K562 (cell line): Measurements from ENCODE around the gene KLHDC7B. TPM values are rescaled to one million over a fixed set of nuclear protein-coding genes. Genes with fewer than 3 reads are reported as not detected.
A peak's percentile ranks its signal among the peaks of the same experiment; 100 is the strongest.

ENCODE experiments used
- ATAC-seq: fragments of 200-7000 bp; cut with Tn5 transposase; 3 replicates; pipeline ENCODE4 v1.9.1; 2020; ENCODE audit warnings: moderate library complexity
- BruUV-seq: library from RNA; stranded (reverse); fragments of 400-500 nt; replicated peaks from 2 replicates; lab custom pipeline; 2021; lab: Mats Ljungman, UMichigan
- CTCF ChIA-PET: fragments of 300-600 bp; formaldehyde crosslinking; extraction: SDS; loops from one replicate; lab custom pipeline; 2021; ENCODE audit warnings: low intra/inter-chr PET ratio; lab: Yijun Ruan, JAX
- POLR2A ChIA-PET: fragments of 300-600, 350-650 bp; sonication (Branson Sonifier 250); formaldehyde crosslinking; extraction: SDS; loops from one replicate; lab custom pipeline; 2021; ENCODE audit warnings: antibody characterized with exemption, inconsistent platforms; lab: Yijun Ruan, JAX
- DNase-seq, 4 experiments: peaks; one replicate each; pipeline versions ENCODE4 v3.0.0 to v3.0.0-alpha.2; 2011 to 2018; ENCODE audit warnings: low spot score in 3 of 4, mixed read lengths in 3 of 4; ENCODE audit errors: extremely low read depth in 1 of 4
- FAIRE-seq: peaks from 2 replicates; lab custom pipeline; 2011; peaks lifted over from hg19 to GRCh38; lab: Jason Lieb, UNC
- H2AFZ ChIP-seq: 2 replicates; pipeline ENCODE4 v1.6.0; 2011; ENCODE audit warnings: low read depth, low read length, control low read depth, inconsistent platforms
- H3K27ac ChIP-seq: fragments of 200-600 bp; 3 replicates; pipeline ENCODE4 v1.8.0; 2011; ENCODE audit warnings: low read depth, mild to moderate bottlenecking, control low read depth, inconsistent platforms, low read length, moderate library complexity, mixed read lengths; ENCODE audit errors: extremely low read depth
- H3K27me3 ChIP-seq, 2 experiments: fragments of 300-600 bp in 1 of 2; 2 replicates in 1 of 2; 3 replicates in 1 of 2; pipeline versions ENCODE4 v1.6.0 to v1.8.0; 2011; ENCODE audit warnings: inconsistent platforms in 2 of 2, low read length in 2 of 2, mild to moderate bottlenecking in 1 of 2, mixed read lengths in 1 of 2, moderate library complexity in 1 of 2; ENCODE audit not compliant: control insufficient read depth in 2 of 2, insufficient read depth in 2 of 2
- H3K36me3 ChIP-seq: fragments of 300-600 bp; 3 replicates; pipeline ENCODE4 v1.8.0; 2011; ENCODE audit warnings: mild to moderate bottlenecking, low read length, inconsistent platforms; ENCODE audit not compliant: control insufficient read depth, insufficient read depth
- H3K4me1 ChIP-seq, 2 experiments: fragments of 200-600 bp in 1 of 2; replicated peaks in 1 of 2; 2 replicates in 1 of 2; 3 replicates in 1 of 2; pipeline versions ENCODE4 v1.5.1 to v1.8.0; 2011; ENCODE audit warnings: inconsistent platforms in 2 of 2, low read length in 2 of 2, mild to moderate bottlenecking in 1 of 2, mixed read lengths in 1 of 2, moderate library complexity in 1 of 2; ENCODE audit not compliant: control insufficient read depth in 2 of 2, insufficient read depth in 2 of 2
- H3K4me2 ChIP-seq: 2 replicates; pipeline ENCODE4 v1.6.1; 2011; ENCODE audit warnings: low read length, control low read depth, inconsistent platforms, mixed read lengths; ENCODE audit not compliant: insufficient read depth
- H3K4me3 ChIP-seq: fragments of 200-600 bp; sonication (generic), shearing (Covaris generic); 2 replicates; pipeline ENCODE4 v1.5.1; 2016; ENCODE audit warnings: control low read depth, inconsistent platforms
- H3K79me2 ChIP-seq: fragments of 200-600 bp; 3 replicates; pipeline ENCODE4 v1.8.0; 2011; ENCODE audit warnings: low read length, inconsistent platforms; ENCODE audit not compliant: control insufficient read depth, insufficient read depth
- H3K9ac ChIP-seq, 2 experiments: 2 replicates each; pipeline versions ENCODE4 v1.6.0 to v1.6.1; 2011; ENCODE audit warnings: low read depth in 2 of 2, low read length in 2 of 2, control low read depth in 1 of 2, inconsistent platforms in 1 of 2, mild to moderate bottlenecking in 1 of 2, mixed read lengths in 1 of 2; ENCODE audit not compliant: insufficient read depth in 1 of 2
- H3K9me1 ChIP-seq: one replicate; pipeline ENCODE4 v1.6.0; 2011; ENCODE audit warnings: inconsistent platforms, mild to moderate bottlenecking, low read length, moderate library complexity; ENCODE audit not compliant: control insufficient read depth, insufficient read depth
- H3K9me3 ChIP-seq: replicated peaks from 2 replicates; pipeline ENCODE4 v1.5.1; 2011; ENCODE audit warnings: low read depth, low read length, inconsistent platforms; ENCODE audit not compliant: control insufficient read depth, insufficient read depth
- H4K20me1 ChIP-seq: replicated peaks from 2 replicates; pipeline ENCODE4 v1.6.1; 2011; ENCODE audit warnings: low read length, inconsistent platforms, mixed read lengths; ENCODE audit not compliant: control insufficient read depth, insufficient read depth
- E2F6 ChIP-seq, 2 experiments: IDR thresholded peaks; 2 replicates each; pipeline ENCODE4 v1.6.1; 2011; ENCODE audit warnings: borderline replicate concordance in 1 of 2, control low read depth in 1 of 2, low read depth in 1 of 2, low read length in 1 of 2, mild to moderate bottlenecking in 1 of 2, mixed read lengths in 1 of 2, moderate library complexity in 1 of 2; ENCODE audit not compliant: insufficient read depth in 1 of 2, insufficient read length in 1 of 2, poor library complexity in 1 of 2, severe bottlenecking in 1 of 2; ENCODE audit errors: extremely low read depth in 1 of 2
- RAD21 ChIP-seq, 2 experiments: fragments of 250-450 bp in 1 of 2; fragments of 450-650 bp in 1 of 2; sonication (Bioruptor Pico) in 1 of 2; formaldehyde crosslinking in 1 of 2; IDR thresholded peaks in 1 of 2; conservative IDR thresholded peaks in 1 of 2; 2 replicates each; pipeline versions ENCODE4 v1.4.0 to v1.8.0; 2020 to 2022; ENCODE audit warnings: mild to moderate bottlenecking in 2 of 2, moderate library complexity in 1 of 2
- VEZF1 ChIP-seq: fragments of 200-800 bp; sonication (Bioruptor generic); IDR thresholded peaks from 2 replicates; pipeline ENCODE4 v1.6.1; 2017; ENCODE audit warnings: missing genetic modification characterization, missing compliant biosample characterization
- ZBTB7A ChIP-seq: IDR thresholded peaks from 2 replicates; pipeline ENCODE4 v1.6.1; 2011; ENCODE audit warnings: low read depth, mild to moderate bottlenecking, low read length, moderate library complexity, borderline replicate concordance; ENCODE audit not compliant: control insufficient read depth
- WGBS: fragments of 100-300 bp; shearing (Covaris generic); methylation state at CpG from one replicate; pipeline ENCODE4 v1.1.6; 2016; ENCODE audit warnings: low coverage, mixed read lengths; ENCODE audit not compliant: insufficient coverage; ENCODE audit errors: missing lambda C conversion rate; 5-methylcytosine and 5-hydroxymethylcytosine counted together
- in situ Hi-C: fragments of 300-500 bp; cut with MboI; formaldehyde crosslinking; loops from 4 replicates; pipeline ENCODE4 v1.15.0; 2018; ENCODE audit warnings: inconsistent platforms, mixed read lengths
- intact Hi-C: fragments of 100-400 bp; cut with micrococcal nuclease; formaldehyde crosslinking; loops from 2 replicates; pipeline ENCODE4 v1.14.2; 2022
- polyA plus RNA-seq, 8 experiments: library from polyadenylated mRNA; depleted of rRNA in 4 of 8; stranded (reverse) in 5 of 8; unstranded in 3 of 8; fragments of >200 nt; fragmentation: Nextera tagmentation in 2 of 8; fragmentation: Illumina TruSeq in 1 of 8; extraction: Ambion mirVana in 2 of 8; extraction: Trizol in 1 of 8; gene quantifications; 2 replicates each; pipeline versions ENCODE4 v1.2.1 to v1.2.3, GENCODE V29; 2011 to 2014; ENCODE audit warnings: inconsistent platforms in 1 of 8, missing spikeins in 1 of 8
- total RNA-seq, 7 experiments: library from RNA; depleted of rRNA in 6 of 7; stranded (reverse); fragments of >200 nt in 6 of 7; fragmentation: Illumina TruSeq in 2 of 7; extraction: Trizol in 2 of 7; gene quantifications; 2 replicates each; pipeline versions ENCODE4 v1.2.1 to v1.2.3, GENCODE V29; 2011 to 2021; ENCODE audit warnings: low replicate concordance in 1 of 7

KLHDC7B gene
- total and polyA plus RNA-seq, 9 of the 15 experiments (the other 6 are each of a cell fraction or from before 2014, with no cell fraction given): 0.04 to 0.22 (median 0.05) TPM; not detected in 4

GRCh38 chr22:50600538-50600937 lies 54.8 kb downstream of the KLHDC7B start, which contains the start of gene MAPK8IP2:
Gene MAPK8IP2, plus strand, starts transcription at chr22:50600793. Its CDS starts 26 bp downstream, at chr22:50600819.
- TF ChIP-seq VEZF1 (CRISPR knock-in tag) (peak; percentile 66), RAD21 (CRISPR knock-in tag; conservative IDR thresholded peaks at IDR 0.05 in 1 of 2, IDR thresholded peaks at IDR 0.05 in 1 of 2) (no peak), E2F6 (IDR thresholded peaks at IDR 0.05; ENCODE audit: borderline replicate concordance in 1 of 2, extremely low read depth in 1 of 2, insufficient read depth in 1 of 2, insufficient read length in 1 of 2, low read depth in 1 of 2, low read length in 1 of 2, poor library complexity in 1 of 2, severe bottlenecking in 1 of 2) (peak in 1 of 2 experiments; percentile 41), ZBTB7A (peak; percentile 11; the same call in 1 of the 2 replicates)
- TF ChIP-seq, all 486 proteins: peak for 3
- CTCF ChIA-PET: no interaction called here
- peak; percentile 25 to 77 (median 64) for DNase-seq
- in situ Hi-C loops (no loop called here), intact Hi-C loops (no loop called here)
- ATAC-seq: peak; percentile 82
- no CpG with 5 or more reads among the region's 61 CpGs for WGBS
- Histone ChIP-seq H3K36me3 (no peaks in the 10 kb centered on the region), H2AFZ (no peak within 1 kb of the TSS), H3K27me3 (peaks cover 8 to 49% of the 10 kb centered on the region in 2 experiments; a peak in 4 of 5 replicates), H3K79me2 (no peaks in the 10 kb centered on the region), H3K4me1 (peaks cover 0 to 13% of the 10 kb centered on the region in 2 experiments; a peak in 2 of 5 replicates), H3K4me2 (no peak within 1 kb of the TSS), H3K9me1 (no peaks in the 10 kb centered on the region), H3K27ac (no peak within 1 kb of the TSS), H3K4me3 (no peak within 1 kb of the TSS), H3K9me3 (no peaks in the 10 kb centered on the region), H4K20me1 (peaks cover 3% of the 10 kb centered on the region; the same call in 1 of the 2 replicates), H3K9ac (no peak within 1 kb of the TSS; a peak in 1 of 4 replicates)
- POLR2A ChIA-PET: no interaction called here
- no TSS peak for BruUV-seq
- FAIRE-seq: no peak

Other genes with a start within 250 kb of the KLHDC7B start
Only the 7 nearest of the 18 such genes appear.
- 18.1 and 26.0 TPM in 2 replicates for gene LMF2, start 38.2 kb upstream of the KLHDC7B start, total RNA-seq (2014; rRNA removed)
- 0.67 and 1.2 TPM in 2 replicates for gene LMF2, start 38.2 kb upstream of the KLHDC7B start, total RNA-seq (2014; rRNA removed; fragmentation: Illumina TruSeq; extraction: Trizol)
- gene LMF2, start 38.2 kb upstream of the KLHDC7B start, total RNA-seq (2015; rRNA removed; fragmentation: Illumina TruSeq; extraction: Trizol): 7.5 and 7.6 TPM in 2 replicates
- gene LMF2, start 38.2 kb upstream of the KLHDC7B start, total RNA-seq (2021): 35.8 and 37.1 TPM in 2 replicates
- 8.8 and 19.2 TPM in 2 replicates for gene LMF2, start 38.2 kb upstream of the KLHDC7B start, polyA plus RNA-seq (2011; rRNA removed)
- 3.2 and 13.6 TPM in 2 replicates for gene LMF2, start 38.2 kb upstream of the KLHDC7B start, polyA plus RNA-seq (2014; fragmentation: Illumina TruSeq; extraction: Trizol)
- gene LMF2, start 38.2 kb upstream of the KLHDC7B start, polyA plus RNA-seq (2014; fragmentation: Nextera tagmentation; extraction: Ambion mirVana): under 1 TPM; 0.08 to 0.39 TPM
- gene LMF2, start 38.2 kb upstream of the KLHDC7B start, polyA plus RNA-seq (2014; rRNA removed): 31.7 and 32.7 TPM in 2 replicates
- gene NCAPH2, start 37.7 kb upstream of the KLHDC7B start, total RNA-seq (2014; rRNA removed): 72.3 and 79.2 TPM in 2 replicates
- 20.2 and 24.3 TPM in 2 replicates for gene NCAPH2, start 37.7 kb upstream of the KLHDC7B start, total RNA-seq (2014; rRNA removed; fragmentation: Illumina TruSeq; extraction: Trizol)
- 40.5 and 42.9 TPM in 2 replicates for gene NCAPH2, start 37.7 kb upstream of the KLHDC7B start, total RNA-seq (2015; rRNA removed; fragmentation: Illumina TruSeq; extraction: Trizol)
- 83.2 and 88.6 TPM in 2 replicates for gene NCAPH2, start 37.7 kb upstream of the KLHDC7B start, total RNA-seq (2021)
- 31.2 and 43.9 TPM in 2 replicates for gene NCAPH2, start 37.7 kb upstream of the KLHDC7B start, polyA plus RNA-seq (2011; rRNA removed)
- gene NCAPH2, start 37.7 kb upstream of the KLHDC7B start, polyA plus RNA-seq (2014; fragmentation: Illumina TruSeq; extraction: Trizol): 32.4 and 44.0 TPM in 2 replicates
- gene NCAPH2, start 37.7 kb upstream of the KLHDC7B start, polyA plus RNA-seq (2014; fragmentation: Nextera tagmentation; extraction: Ambion mirVana): 10 to 100 TPM in 1 of 2 experiments, 1 to 10 TPM in 1; 3.6 to 10.0 TPM
- gene NCAPH2, start 37.7 kb upstream of the KLHDC7B start, polyA plus RNA-seq (2014; rRNA removed): 63.3 and 67.1 TPM in 2 replicates
- 2.2 and 2.6 TPM in 2 replicates for gene SCO2, start 20.3 kb upstream of the KLHDC7B start, total RNA-seq (2014; rRNA removed)
- not detected in 2 replicates for gene SCO2, start 20.3 kb upstream of the KLHDC7B start, total RNA-seq (2014; rRNA removed; fragmentation: Illumina TruSeq; extraction: Trizol)
- 0.26 and 0.69 TPM in 2 replicates for gene SCO2, start 20.3 kb upstream of the KLHDC7B start, total RNA-seq (2015; rRNA removed; fragmentation: Illumina TruSeq; extraction: Trizol)
- 4.0 and 8.9 TPM in 2 replicates for gene SCO2, start 20.3 kb upstream of the KLHDC7B start, total RNA-seq (2021)
- 1.1 and 2.2 TPM in 2 replicates for gene SCO2, start 20.3 kb upstream of the KLHDC7B start, polyA plus RNA-seq (2011; rRNA removed)
- 0.34 TPM in 1 of 2 replicates, not detected in the other for gene SCO2, start 20.3 kb upstream of the KLHDC7B start, polyA plus RNA-seq (2014; fragmentation: Illumina TruSeq; extraction: Trizol)
- gene SCO2, start 20.3 kb upstream of the KLHDC7B start, polyA plus RNA-seq (2014; fragmentation: Nextera tagmentation; extraction: Ambion mirVana): not detected
- 1.0 and 2.2 TPM in 2 replicates for gene SCO2, start 20.3 kb upstream of the KLHDC7B start, polyA plus RNA-seq (2014; rRNA removed)
- 2.4 and 3.7 TPM in 2 replicates for gene TYMP, start 15.9 kb upstream of the KLHDC7B start, total RNA-seq (2014; rRNA removed)
- gene TYMP, start 15.9 kb upstream of the KLHDC7B start, total RNA-seq (2014; rRNA removed; fragmentation: Illumina TruSeq; extraction: Trizol): not detected in 2 replicates
- not detected in 2 replicates for gene TYMP, start 15.9 kb upstream of the KLHDC7B start, total RNA-seq (2015; rRNA removed; fragmentation: Illumina TruSeq; extraction: Trizol)
- gene TYMP, start 15.9 kb upstream of the KLHDC7B start, total RNA-seq (2021): 2.6 and 4.0 TPM in 2 replicates
- gene TYMP, start 15.9 kb upstream of the KLHDC7B start, polyA plus RNA-seq (2011; rRNA removed): 0.17 and 0.27 TPM in 2 replicates
- gene TYMP, start 15.9 kb upstream of the KLHDC7B start, polyA plus RNA-seq (2014; fragmentation: Illumina TruSeq; extraction: Trizol): not detected in 2 replicates
- gene TYMP, start 15.9 kb upstream of the KLHDC7B start, polyA plus RNA-seq (2014; fragmentation: Nextera tagmentation; extraction: Ambion mirVana): under 1 TPM in 1 of 2 experiments, not detected in 1; 0.03 TPM
- 2.7 and 2.8 TPM in 2 replicates for gene TYMP, start 15.9 kb upstream of the KLHDC7B start, polyA plus RNA-seq (2014; rRNA removed)
- not detected in 2 replicates for gene SYCE3, start 17.0 kb downstream of the KLHDC7B start, total RNA-seq (2014; rRNA removed)
- not detected in 2 replicates for gene SYCE3, start 17.0 kb downstream of the KLHDC7B start, total RNA-seq (2014; rRNA removed; fragmentation: Illumina TruSeq; extraction: Trizol)
- gene SYCE3, start 17.0 kb downstream of the KLHDC7B start, total RNA-seq (2015; rRNA removed; fragmentation: Illumina TruSeq; extraction: Trizol): not detected in 2 replicates
- not detected in 2 replicates for gene SYCE3, start 17.0 kb downstream of the KLHDC7B start, total RNA-seq (2021)
- not detected in 2 replicates for gene SYCE3, start 17.0 kb downstream of the KLHDC7B start, polyA plus RNA-seq (2011; rRNA removed)
- not detected in 2 replicates for gene SYCE3, start 17.0 kb downstream of the KLHDC7B start, polyA plus RNA-seq (2014; fragmentation: Illumina TruSeq; extraction: Trizol)
- gene SYCE3, start 17.0 kb downstream of the KLHDC7B start, polyA plus RNA-seq (2014; fragmentation: Nextera tagmentation; extraction: Ambion mirVana): under 1 TPM in 1 of 2 experiments, not detected in 1; 0.56 TPM
- gene SYCE3, start 17.0 kb downstream of the KLHDC7B start, polyA plus RNA-seq (2014; rRNA removed): not detected in 2 replicates
- gene CPT1B, start 32.5 kb downstream of the KLHDC7B start, total RNA-seq (2014; rRNA removed): 1.6 and 1.9 TPM in 2 replicates
- gene CPT1B, start 32.5 kb downstream of the KLHDC7B start, total RNA-seq (2014; rRNA removed; fragmentation: Illumina TruSeq; extraction: Trizol): 0.61 and 1.8 TPM in 2 replicates
- gene CPT1B, start 32.5 kb downstream of the KLHDC7B start, total RNA-seq (2015; rRNA removed; fragmentation: Illumina TruSeq; extraction: Trizol): 2.3 and 3.0 TPM in 2 replicates
- gene CPT1B, start 32.5 kb downstream of the KLHDC7B start, total RNA-seq (2021): 3.8 and 4.0 TPM in 2 replicates
- gene CPT1B, start 32.5 kb downstream of the KLHDC7B start, polyA plus RNA-seq (2011; rRNA removed): 3.7 and 7.3 TPM in 2 replicates
- 2.0 and 2.6 TPM in 2 replicates for gene CPT1B, start 32.5 kb downstream of the KLHDC7B start, polyA plus RNA-seq (2014; fragmentation: Illumina TruSeq; extraction: Trizol)
- gene CPT1B, start 32.5 kb downstream of the KLHDC7B start, polyA plus RNA-seq (2014; fragmentation: Nextera tagmentation; extraction: Ambion mirVana): under 1 TPM; 0.35 to 0.59 TPM
- 6.1 and 6.2 TPM in 2 replicates for gene CPT1B, start 32.5 kb downstream of the KLHDC7B start, polyA plus RNA-seq (2014; rRNA removed)
- 11.0 and 14.5 TPM in 2 replicates for gene CHKB, start 37.0 kb downstream of the KLHDC7B start, total RNA-seq (2014; rRNA removed)
- 7.7 and 10.3 TPM in 2 replicates for gene CHKB, start 37.0 kb downstream of the KLHDC7B start, total RNA-seq (2014; rRNA removed; fragmentation: Illumina TruSeq; extraction: Trizol)
- 8.9 and 9.8 TPM in 2 replicates for gene CHKB, start 37.0 kb downstream of the KLHDC7B start, total RNA-seq (2015; rRNA removed; fragmentation: Illumina TruSeq; extraction: Trizol)
- 15.2 and 15.9 TPM in 2 replicates for gene CHKB, start 37.0 kb downstream of the KLHDC7B start, total RNA-seq (2021)
- 16.3 and 24.8 TPM in 2 replicates for gene CHKB, start 37.0 kb downstream of the KLHDC7B start, polyA plus RNA-seq (2011; rRNA removed)
- gene CHKB, start 37.0 kb downstream of the KLHDC7B start, polyA plus RNA-seq (2014; fragmentation: Illumina TruSeq; extraction: Trizol): 14.4 and 16.2 TPM in 2 replicates
- gene CHKB, start 37.0 kb downstream of the KLHDC7B start, polyA plus RNA-seq (2014; fragmentation: Nextera tagmentation; extraction: Ambion mirVana): 1 to 10 TPM; 2.7 to 5.3 TPM
- gene CHKB, start 37.0 kb downstream of the KLHDC7B start, polyA plus RNA-seq (2014; rRNA removed): 19.0 and 31.0 TPM in 2 replicates